Endothelial cell of umbilical vein (primary cell): Measurements from ENCODE around the gene TMEM52B. TPM values are rescaled to one million over a fixed set of nuclear protein-coding genes. Genes with fewer than 3 reads are reported as not detected.

ENCODE experiments used
- BruUV-seq: library from RNA; stranded (reverse); fragments of 400-500 nt; replicated peaks from 2 replicates; lab custom pipeline; 2021; lab: Mats Ljungman, UMichigan
- CTCF ChIA-PET: fragments of 300-600, 350-600 bp; sonication (Branson Sonifier 250); formaldehyde crosslinking; loops from one replicate; lab custom pipeline; 2021; ENCODE audit warnings: antibody characterized with exemption, inconsistent platforms; lab: Charles Lee
- POLR2A ChIA-PET: fragments of 300-600, 350-600 bp; sonication (Branson Sonifier 250); formaldehyde crosslinking; loops from one replicate; lab custom pipeline; 2021; ENCODE audit warnings: antibody characterized with exemption, inconsistent platforms; lab: Charles Lee
- DNase-seq: peaks from one replicate; pipeline ENCODE4 v3.0.0-alpha.2; 2011; ENCODE audit warnings: low read depth, low spot score
- FAIRE-seq: peaks from 2 replicates; lab custom pipeline; 2011; peaks lifted over from hg19 to GRCh38; lab: Jason Lieb, UNC
- H2AFZ ChIP-seq: 2 replicates; pipeline ENCODE4 v1.6.0; 2012; ENCODE audit warnings: low read depth, low read length, control low read depth, inconsistent platforms
- H3K27ac ChIP-seq: 2 replicates; pipeline ENCODE4 v1.5.1; 2011; ENCODE audit warnings: low read depth, mild to moderate bottlenecking, control low read depth, low read length, moderate library complexity; ENCODE audit not compliant: insufficient read depth
- H3K27me3 ChIP-seq, 2 experiments: 2 replicates each; pipeline versions ENCODE4 v1.6.0 to v1.6.1; 2011; ENCODE audit warnings: low read length in 2 of 2, mixed read lengths in 1 of 2; ENCODE audit not compliant: control insufficient read depth in 2 of 2, insufficient read depth in 2 of 2
- H3K36me3 ChIP-seq, 2 experiments: 2 replicates in 1 of 2; 3 replicates in 1 of 2; pipeline ENCODE4 v1.5.1; 2011; ENCODE audit warnings: low read length in 2 of 2, mild to moderate bottlenecking in 1 of 2, moderate library complexity in 1 of 2; ENCODE audit not compliant: control insufficient read depth in 2 of 2, insufficient read depth in 2 of 2; ENCODE audit errors: extremely low read depth in 1 of 2
- H3K4me1 ChIP-seq: 3 replicates; pipeline ENCODE4 v1.5.1; 2011; ENCODE audit warnings: mild to moderate bottlenecking, low read length; ENCODE audit not compliant: control insufficient read depth, insufficient read depth; ENCODE audit errors: extremely low read depth
- H3K4me2 ChIP-seq: 2 replicates; pipeline ENCODE4 v1.6.1; 2011; ENCODE audit warnings: low read length, control low read depth, mixed read lengths; ENCODE audit not compliant: insufficient read depth
- H3K4me3 ChIP-seq, 3 experiments: fragments of 200-600 bp in 1 of 3; sonication (generic), shearing (Covaris generic) in 1 of 3; replicated peaks in 1 of 3; 2 replicates each; pipeline ENCODE4 v1.5.1; 2011 to 2016; ENCODE audit warnings: control low read depth in 3 of 3, low read length in 3 of 3, mild to moderate bottlenecking in 2 of 3, inconsistent platforms in 1 of 3, low read depth in 1 of 3, moderate library complexity in 1 of 3; ENCODE audit not compliant: insufficient read depth in 1 of 3
- H3K79me2 ChIP-seq: 2 replicates; pipeline ENCODE4 v1.6.0; 2012; ENCODE audit warnings: low read length, inconsistent platforms; ENCODE audit not compliant: control insufficient read depth, insufficient read depth
- H3K9ac ChIP-seq: replicated peaks from 2 replicates; pipeline ENCODE3; 2011; ENCODE audit warnings: low read length, control low read depth; ENCODE audit not compliant: insufficient read depth; ENCODE audit errors: extremely low read depth
- H3K9me1 ChIP-seq: replicated peaks from 3 replicates; pipeline ENCODE4 v1.6.0; 2011; ENCODE audit warnings: mild to moderate bottlenecking, low read length; ENCODE audit not compliant: control insufficient read depth, insufficient read depth; ENCODE audit errors: extremely low read depth
- H3K9me3 ChIP-seq: replicated peaks from 2 replicates; pipeline ENCODE4 v1.5.1; 2012; ENCODE audit warnings: low read length, inconsistent platforms; ENCODE audit not compliant: control insufficient read depth, insufficient read depth
- H4K20me1 ChIP-seq: replicated peaks from 2 replicates; pipeline ENCODE3; 2011; ENCODE audit warnings: mild to moderate bottlenecking, low read length; ENCODE audit not compliant: control insufficient read depth, insufficient read depth; ENCODE audit errors: extremely low read depth
- EZH2 ChIP-seq: IDR thresholded peaks from 2 replicates; pipeline ENCODE4 v1.6.1; 2012; ENCODE audit warnings: borderline replicate concordance, low read depth, mild to moderate bottlenecking, moderate library complexity, low read length, inconsistent platforms; ENCODE audit not compliant: severe bottlenecking
- FOS ChIP-seq: IDR thresholded peaks from 2 replicates; pipeline ENCODE4 v1.6.1; 2011; ENCODE audit warnings: mild to moderate bottlenecking, low read length, moderate library complexity, borderline replicate concordance; ENCODE audit not compliant: insufficient read depth
- GATA2 ChIP-seq: IDR thresholded peaks from 2 replicates; pipeline ENCODE4 v1.7.0; 2011; ENCODE audit warnings: low read depth, mild to moderate bottlenecking, moderate library complexity, mixed read lengths, low read length; ENCODE audit not compliant: insufficient read length, insufficient read depth
- JUN ChIP-seq: IDR thresholded peaks from 2 replicates; pipeline ENCODE4 v1.6.1; 2011; ENCODE audit warnings: borderline replicate concordance, low read depth; ENCODE audit not compliant: insufficient read length, insufficient read depth
- MYC ChIP-seq: IDR thresholded peaks from one replicate; pipeline ENCODE4 v1.6.1; 2011; ENCODE audit warnings: mild to moderate bottlenecking, low read depth, low read length
- POLR2A ChIP-seq: IDR thresholded peaks from 2 replicates; pipeline ENCODE4 v1.6.1; 2012; ENCODE audit warnings: low read depth, mild to moderate bottlenecking, control low read depth, low read length
- POLR2AphosphoS5 ChIP-seq: IDR thresholded peaks from 2 replicates; pipeline ENCODE4 v1.6.1; 2012; ENCODE audit warnings: low read depth, mild to moderate bottlenecking, control low read depth, low read length, moderate library complexity; ENCODE audit not compliant: insufficient read depth
- dilution Hi-C: fragments of 300-500 bp; cut with MboI; formaldehyde crosslinking; loops from one replicate; pipeline ENCODE4 v1.15.0; 2019; ENCODE audit warnings: low sequenced_read_pairs; ENCODE audit not compliant: extremely low pct_ligation_motif_present
- intact Hi-C: fragments of 100-400 bp; cut with micrococcal nuclease; formaldehyde crosslinking; loops from one replicate; pipeline ENCODE4 v1.10.0; 2022
- polyA plus RNA-seq, 4 experiments: library from polyadenylated mRNA; depleted of rRNA in 3 of 4; stranded (reverse) in 3 of 4; unstranded in 1 of 4; fragments of >200 nt; gene quantifications; 2 replicates each; pipeline versions ENCODE4 v1.2.1 to v1.2.3, GENCODE V29; 2011 to 2012; ENCODE audit warnings: missing spikeins in 1 of 4
- total RNA-seq: library from RNA; stranded (reverse); gene quantifications from 2 replicates; pipeline ENCODE4 v1.2.3, GENCODE V29; 2021
- TF ChIP-seq, protein P1 (sequence below): IDR thresholded peaks from 2 replicates; pipeline ENCODE4 v1.6.1; 2011; ENCODE audit not compliant: insufficient read depth, insufficient read length
- TF ChIP-seq, protein P2 (sequence below), 2 donors: IDR thresholded peaks; 1 replicate in 1 of 2; 2 replicates in 1 of 2; pipeline ENCODE4 v1.5.1; 2011; ENCODE audit warnings: low read length in 2 of 2, mild to moderate bottlenecking in 2 of 2, moderate library complexity in 2 of 2, control low read depth in 1 of 2, inconsistent platforms in 1 of 2, low read depth in 1 of 2; ENCODE audit not compliant: insufficient read depth in 1 of 2; ENCODE audit errors: extremely low read depth in 1 of 2

Gene TMEM52B
- total and polyA plus RNA-seq, 2 donors (not counting 3 experiments of a cell fraction or from before 2014, with no cell fraction given) = 0.24 TPM; not detected in 1

DNA sequence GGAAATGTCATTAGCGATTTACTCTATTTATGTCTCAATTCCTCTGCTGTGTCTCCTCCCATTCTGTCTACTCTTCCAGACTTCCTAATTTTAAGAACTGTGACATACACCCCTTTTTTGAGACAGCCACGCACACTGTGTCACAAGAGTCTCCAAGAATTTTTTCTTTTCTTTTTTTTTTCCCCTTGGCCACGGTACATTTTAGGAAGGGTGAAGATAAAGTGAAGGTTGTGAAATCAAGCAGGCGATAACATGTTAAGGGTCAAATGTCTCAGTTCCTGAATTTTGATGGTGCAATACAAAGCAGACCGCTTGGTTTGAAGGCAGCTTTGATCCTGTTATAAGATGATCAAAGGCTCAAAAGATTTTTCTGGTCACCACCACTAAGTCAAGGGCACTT lies 11.2 kb upstream of the TMEM52B start:
- no peaks in the 10 kb centered on the region for H3K36me3 ChIP-seq
- CTCF ChIA-PET = no interaction called here
- H3K4me2 ChIP-seq = no peak overlapping the region
- H3K9me3 ChIP-seq = no peaks in the 10 kb centered on the region
- no peaks in the 10 kb centered on the region for H4K20me1 ChIP-seq
- no peaks in the 10 kb centered on the region for H3K4me1 ChIP-seq
- no peaks in the 10 kb centered on the region for H3K9me1 ChIP-seq
- no peaks in the 10 kb centered on the region for H3K79me2 ChIP-seq
- H3K9ac ChIP-seq = no peak overlapping the region
- no peak for DNase-seq
- dilution Hi-C loops = no loop called here
- H3K27ac ChIP-seq = no peak overlapping the region
- no peak overlapping the region for H3K4me3 ChIP-seq
- H2AFZ ChIP-seq = no peak overlapping the region
- no TSS peak for BruUV-seq
- no peak for FAIRE-seq
- H3K27me3 ChIP-seq = peaks cover 0 to 3% of the 10 kb centered on the region in 2 experiments
- intact Hi-C loops = no loop called here
- TF ChIP-seq JUN = no peak
- no peak for TF ChIP-seq POLR2AphosphoS5
- no peak for TF ChIP-seq FOS
- TF ChIP-seq, protein P1, sequence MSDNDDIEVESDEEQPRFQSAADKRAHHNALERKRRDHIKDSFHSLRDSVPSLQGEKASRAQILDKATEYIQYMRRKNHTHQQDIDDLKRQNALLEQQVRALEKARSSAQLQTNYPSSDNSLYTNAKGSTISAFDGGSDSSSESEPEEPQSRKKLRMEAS = no peak
- no peak for TF ChIP-seq MYC
- TF ChIP-seq GATA2 = no peak
- TF ChIP-seq EZH2 = no peak
- TF ChIP-seq POLR2A = no peak
- TF ChIP-seq, protein P2, sequence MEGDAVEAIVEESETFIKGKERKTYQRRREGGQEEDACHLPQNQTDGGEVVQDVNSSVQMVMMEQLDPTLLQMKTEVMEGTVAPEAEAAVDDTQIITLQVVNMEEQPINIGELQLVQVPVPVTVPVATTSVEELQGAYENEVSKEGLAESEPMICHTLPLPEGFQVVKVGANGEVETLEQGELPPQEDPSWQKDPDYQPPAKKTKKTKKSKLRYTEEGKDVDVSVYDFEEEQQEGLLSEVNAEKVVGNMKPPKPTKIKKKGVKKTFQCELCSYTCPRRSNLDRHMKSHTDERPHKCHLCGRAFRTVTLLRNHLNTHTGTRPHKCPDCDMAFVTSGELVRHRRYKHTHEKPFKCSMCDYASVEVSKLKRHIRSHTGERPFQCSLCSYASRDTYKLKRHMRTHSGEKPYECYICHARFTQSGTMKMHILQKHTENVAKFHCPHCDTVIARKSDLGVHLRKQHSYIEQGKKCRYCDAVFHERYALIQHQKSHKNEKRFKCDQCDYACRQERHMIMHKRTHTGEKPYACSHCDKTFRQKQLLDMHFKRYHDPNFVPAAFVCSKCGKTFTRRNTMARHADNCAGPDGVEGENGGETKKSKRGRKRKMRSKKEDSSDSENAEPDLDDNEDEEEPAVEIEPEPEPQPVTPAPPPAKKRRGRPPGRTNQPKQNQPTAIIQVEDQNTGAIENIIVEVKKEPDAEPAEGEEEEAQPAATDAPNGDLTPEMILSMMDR (IDR thresholded peaks at IDR 0.05; ENCODE audit: extremely low read depth in 1 of 2, insufficient read depth in 1 of 2, low read depth in 1 of 2, low read length in 2 of 2) = no peak
- POLR2A ChIA-PET = no interaction called here
